Measurements from ENCODE around the gene SHISA8.
"Not testable (repeated sequence)": the region's sequence is repeated elsewhere in the genome, so short reads cannot be mapped to it uniquely, and the experiment has no call there.

The SHISA8 gene

DNA sequence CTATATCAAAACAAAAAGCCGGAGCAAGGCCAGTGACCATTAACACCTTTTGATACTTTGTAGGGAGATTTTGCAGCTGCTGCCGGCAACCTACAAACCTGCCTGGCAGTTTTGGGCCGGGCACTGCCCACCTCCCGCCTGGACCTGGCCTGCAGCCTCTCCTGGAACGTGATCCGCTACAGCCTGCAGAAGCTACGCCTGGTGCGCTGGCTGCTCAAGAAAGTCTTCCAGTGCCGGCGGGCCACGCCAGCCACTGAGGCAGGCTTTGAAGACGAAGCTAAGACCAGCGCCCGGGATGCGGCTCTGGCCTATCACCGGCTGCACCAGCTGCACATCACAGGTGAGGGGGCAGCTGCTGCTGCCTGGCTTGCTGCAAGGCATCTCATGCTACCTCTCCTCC, 34.2 kb downstream of the SHISA8 start:
- FAIRE-seq (no peak), DNase-seq (ENCODE audit: insufficient read length, low spot score) (no peak)
- TF ChIP-seq, protein P1, sequence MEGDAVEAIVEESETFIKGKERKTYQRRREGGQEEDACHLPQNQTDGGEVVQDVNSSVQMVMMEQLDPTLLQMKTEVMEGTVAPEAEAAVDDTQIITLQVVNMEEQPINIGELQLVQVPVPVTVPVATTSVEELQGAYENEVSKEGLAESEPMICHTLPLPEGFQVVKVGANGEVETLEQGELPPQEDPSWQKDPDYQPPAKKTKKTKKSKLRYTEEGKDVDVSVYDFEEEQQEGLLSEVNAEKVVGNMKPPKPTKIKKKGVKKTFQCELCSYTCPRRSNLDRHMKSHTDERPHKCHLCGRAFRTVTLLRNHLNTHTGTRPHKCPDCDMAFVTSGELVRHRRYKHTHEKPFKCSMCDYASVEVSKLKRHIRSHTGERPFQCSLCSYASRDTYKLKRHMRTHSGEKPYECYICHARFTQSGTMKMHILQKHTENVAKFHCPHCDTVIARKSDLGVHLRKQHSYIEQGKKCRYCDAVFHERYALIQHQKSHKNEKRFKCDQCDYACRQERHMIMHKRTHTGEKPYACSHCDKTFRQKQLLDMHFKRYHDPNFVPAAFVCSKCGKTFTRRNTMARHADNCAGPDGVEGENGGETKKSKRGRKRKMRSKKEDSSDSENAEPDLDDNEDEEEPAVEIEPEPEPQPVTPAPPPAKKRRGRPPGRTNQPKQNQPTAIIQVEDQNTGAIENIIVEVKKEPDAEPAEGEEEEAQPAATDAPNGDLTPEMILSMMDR (IDR thresholded peaks at IDR 0.05; ENCODE audit: insufficient read depth, missing control alignments): no peak

DNA sequence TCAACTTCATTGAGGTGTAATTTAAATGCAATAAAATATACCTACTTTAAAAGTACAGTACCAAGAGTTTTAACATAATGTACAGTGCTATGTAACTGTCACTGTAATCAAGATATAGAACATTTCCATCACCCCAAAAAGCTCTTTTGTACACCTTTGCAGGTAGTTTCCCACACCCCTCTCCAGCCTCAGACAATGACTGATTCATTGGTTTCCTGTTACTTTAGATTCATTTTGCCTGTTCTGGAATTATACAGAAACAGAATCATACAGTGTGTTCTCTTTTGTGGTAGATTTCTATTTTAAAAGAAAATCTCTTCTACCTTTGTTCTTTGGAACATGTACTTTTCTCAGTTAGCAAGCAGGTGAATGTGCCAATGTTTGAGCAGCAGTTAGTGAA, 38.2 kb downstream of the SHISA8 start:
- FAIRE-seq: no peak
- TF ChIP-seq, protein P1 (IDR thresholded peaks at IDR 0.05; ENCODE audit: insufficient read depth, missing control alignments): no peak
- no peak for DNase-seq (ENCODE audit: insufficient read length, low spot score)

GRCh38 chr22:41876275-41876674, 38.6 kb downstream of the SHISA8 start:
- DNase-seq (ENCODE audit: insufficient read length, low spot score) (no peak), FAIRE-seq (no peak)
- TF ChIP-seq, protein P1 (IDR thresholded peaks at IDR 0.05; ENCODE audit: insufficient read depth, missing control alignments): no peak

DNA sequence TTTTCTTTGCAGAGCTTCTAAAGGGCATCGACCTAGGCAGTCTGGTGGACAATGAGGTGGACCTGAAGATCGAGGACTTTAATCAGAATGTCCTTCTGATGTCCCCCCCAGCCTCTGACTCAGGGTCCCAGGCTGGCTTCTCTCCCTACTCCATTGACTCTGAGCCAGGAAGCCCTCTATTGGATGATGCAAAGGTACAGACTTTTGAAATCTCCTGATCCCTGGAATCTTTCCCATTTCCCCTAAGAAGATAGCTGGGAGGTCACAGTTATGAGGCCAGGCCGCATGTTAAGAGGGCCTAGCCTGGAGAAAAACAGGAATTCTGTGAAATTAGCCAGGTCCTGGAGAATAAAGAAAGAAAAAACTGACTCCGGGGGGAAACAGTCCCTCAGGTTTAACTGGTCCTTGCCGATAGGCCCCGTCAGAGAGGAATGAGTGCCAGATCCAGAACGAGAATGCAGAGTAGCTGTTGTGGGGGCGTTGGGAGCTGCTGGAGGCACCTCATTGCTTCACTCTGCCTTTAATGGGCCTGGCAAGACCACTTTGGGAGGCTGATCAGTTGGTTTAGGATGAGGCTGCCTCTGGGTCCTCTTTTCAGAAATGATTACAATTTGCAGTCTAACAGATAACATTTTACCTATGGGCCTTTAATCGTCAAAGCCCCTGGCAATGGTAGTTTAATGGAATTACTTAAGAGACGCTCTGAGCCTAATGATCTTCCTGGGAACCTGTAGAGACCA, 39.2 kb downstream of the SHISA8 start:
- TF ChIP-seq, protein P1 (IDR thresholded peaks at IDR 0.05; ENCODE audit: insufficient read depth, missing control alignments): no peak
- no peak for DNase-seq (ENCODE audit: insufficient read length, low spot score)
- FAIRE-seq: no peak

GRCh38 chr22:41874090-41874489, 40.8 kb downstream of the SHISA8 start:
- TF ChIP-seq, protein P1 (IDR thresholded peaks at IDR 0.05; ENCODE audit: insufficient read depth, missing control alignments): no peak
- no peak for FAIRE-seq
- DNase-seq (ENCODE audit: insufficient read length, low spot score): no peak

GRCh38 chr22:41873391-41873790, 41.5 kb downstream of the SHISA8 start:
- FAIRE-seq: no peak
- TF ChIP-seq, protein P1 (IDR thresholded peaks at IDR 0.05; ENCODE audit: insufficient read depth, missing control alignments): no peak
- DNase-seq (ENCODE audit: insufficient read length, low spot score): no peak

GRCh38 chr22:41870786-41871185, 44.1 kb downstream of the SHISA8 start:
- DNase-seq (ENCODE audit: insufficient read length, low spot score) (no peak), FAIRE-seq (no peak)
- TF ChIP-seq, protein P1 (IDR thresholded peaks at IDR 0.05; ENCODE audit: insufficient read depth, missing control alignments): no peak

GRCh38 chr22:41870081-41870480, 44.8 kb downstream of the SHISA8 start:
- not testable (repeated sequence) for FAIRE-seq; DNase-seq (ENCODE audit: insufficient read length, low spot score)

All from D721Med (cell line).